Osteocyte (in vitro differentiated cells): ENCODE results near the gene CDK19. TPM values are rescaled to one million over a fixed set of nuclear protein-coding genes. Genes with fewer than 3 reads are reported as not detected.

ENCODE experiments used
- DNase-seq: peaks from one replicate; pipeline ENCODE4 v3.0.0; 2021; ENCODE audit warnings: mixed read lengths; ENCODE audit not compliant: unreplicated experiment; ENCODE audit errors: extremely low spot score
- H3K27ac Mint-ChIP-seq: one replicate; pipeline ENCODE4 v1.8.0; 2021; ENCODE audit warnings: mild to moderate bottlenecking, mixed read lengths; ENCODE audit not compliant: unreplicated experiment
- H3K27me3 Mint-ChIP-seq: one replicate; pipeline ENCODE4 v1.8.0; 2021; ENCODE audit warnings: mixed read lengths; ENCODE audit not compliant: unreplicated experiment
- H3K36me3 Mint-ChIP-seq: one replicate; pipeline ENCODE4 v1.8.0; 2021; ENCODE audit warnings: mixed read lengths; ENCODE audit not compliant: unreplicated experiment
- H3K4me1 Mint-ChIP-seq: one replicate; pipeline ENCODE4 v1.8.0; 2021; ENCODE audit warnings: mixed read lengths; ENCODE audit not compliant: unreplicated experiment
- H3K4me3 Mint-ChIP-seq: one replicate; pipeline ENCODE4 v1.8.0; 2021; ENCODE audit warnings: mild to moderate bottlenecking, moderate library complexity, mixed read lengths; ENCODE audit not compliant: unreplicated experiment
- H3K9me3 Mint-ChIP-seq: one replicate; pipeline ENCODE4 v1.8.0; 2021; ENCODE audit warnings: mixed read lengths; ENCODE audit not compliant: unreplicated experiment
- total RNA-seq: library from RNA; stranded (reverse); gene quantifications from 2 replicates; pipeline ENCODE4 v1.2.1, GENCODE V29; 2021
- TF ChIP-seq, protein P1 (sequence below): fragments of 200-600 bp; sonication (generic); IDR thresholded peaks from 2 replicates; pipeline ENCODE4 v1.5.0; 2021; ENCODE audit warnings: antibody characterized with exemption, mild to moderate bottlenecking, moderate library complexity

The CDK19 gene
- total RNA-seq, 1 donor from 2014 or later = 32.4 TPM

DNA sequence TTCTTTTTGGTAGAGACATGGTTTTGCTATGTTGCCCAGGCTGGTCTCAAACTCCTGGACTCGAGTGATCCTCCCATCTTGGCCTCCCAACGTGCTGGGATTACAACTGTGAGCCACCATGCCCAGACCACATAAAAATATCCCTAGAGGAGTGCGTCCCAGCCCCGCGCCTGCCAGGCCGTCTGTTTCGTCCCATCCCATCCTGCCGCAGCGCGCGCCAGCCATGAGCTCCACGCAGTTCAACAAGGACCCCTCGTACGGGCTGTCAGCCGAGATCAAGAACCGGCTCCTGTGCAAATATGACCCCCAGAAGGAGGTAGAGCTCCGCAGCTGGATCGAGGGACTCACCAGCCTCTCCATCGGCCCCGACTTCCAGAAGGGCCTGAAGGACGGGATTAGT is 42.7 kb upstream of the CDK19 start:
- Mint-ChIP-seq H3K4me3 (no peak overlapping the region), H3K36me3 (no peaks in the 10 kb centered on the region), H3K27ac (no peak overlapping the region), H3K9me3 (no peaks in the 10 kb centered on the region), H3K27me3 (no peaks in the 10 kb centered on the region), H3K4me1 (no peaks in the 10 kb centered on the region)
- DNase-seq = no peak
- TF ChIP-seq, protein P1, sequence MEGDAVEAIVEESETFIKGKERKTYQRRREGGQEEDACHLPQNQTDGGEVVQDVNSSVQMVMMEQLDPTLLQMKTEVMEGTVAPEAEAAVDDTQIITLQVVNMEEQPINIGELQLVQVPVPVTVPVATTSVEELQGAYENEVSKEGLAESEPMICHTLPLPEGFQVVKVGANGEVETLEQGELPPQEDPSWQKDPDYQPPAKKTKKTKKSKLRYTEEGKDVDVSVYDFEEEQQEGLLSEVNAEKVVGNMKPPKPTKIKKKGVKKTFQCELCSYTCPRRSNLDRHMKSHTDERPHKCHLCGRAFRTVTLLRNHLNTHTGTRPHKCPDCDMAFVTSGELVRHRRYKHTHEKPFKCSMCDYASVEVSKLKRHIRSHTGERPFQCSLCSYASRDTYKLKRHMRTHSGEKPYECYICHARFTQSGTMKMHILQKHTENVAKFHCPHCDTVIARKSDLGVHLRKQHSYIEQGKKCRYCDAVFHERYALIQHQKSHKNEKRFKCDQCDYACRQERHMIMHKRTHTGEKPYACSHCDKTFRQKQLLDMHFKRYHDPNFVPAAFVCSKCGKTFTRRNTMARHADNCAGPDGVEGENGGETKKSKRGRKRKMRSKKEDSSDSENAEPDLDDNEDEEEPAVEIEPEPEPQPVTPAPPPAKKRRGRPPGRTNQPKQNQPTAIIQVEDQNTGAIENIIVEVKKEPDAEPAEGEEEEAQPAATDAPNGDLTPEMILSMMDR = no peak

DNA sequence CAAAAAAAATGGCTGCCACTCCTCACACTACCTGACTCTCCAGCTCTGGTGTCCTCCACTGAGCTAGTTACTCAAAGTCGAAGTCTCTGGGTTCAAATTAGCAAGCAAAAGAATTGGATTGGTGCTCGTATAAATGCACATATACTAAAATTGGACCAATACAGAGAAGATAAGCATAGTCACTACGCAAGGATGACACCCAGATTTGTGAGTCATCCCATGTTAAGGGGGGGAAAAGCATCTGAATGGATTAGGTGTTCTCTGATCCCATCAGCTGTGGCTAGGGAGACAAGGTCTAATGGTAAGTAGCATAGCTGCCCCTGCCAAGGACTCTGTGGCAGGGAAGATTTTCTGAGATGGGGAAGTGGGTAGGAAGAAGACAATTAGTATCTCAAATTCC is 41.0 kb upstream of the CDK19 start:
- DNase-seq = peak; percentile 8
- Mint-ChIP-seq H3K27ac (no peak overlapping the region), H3K27me3 (no peaks in the 10 kb centered on the region), H3K4me1 (no peaks in the 10 kb centered on the region), H3K9me3 (no peaks in the 10 kb centered on the region), H3K4me3 (no peak overlapping the region), H3K36me3 (no peaks in the 10 kb centered on the region)
- TF ChIP-seq, protein P1 = no peak

DNA sequence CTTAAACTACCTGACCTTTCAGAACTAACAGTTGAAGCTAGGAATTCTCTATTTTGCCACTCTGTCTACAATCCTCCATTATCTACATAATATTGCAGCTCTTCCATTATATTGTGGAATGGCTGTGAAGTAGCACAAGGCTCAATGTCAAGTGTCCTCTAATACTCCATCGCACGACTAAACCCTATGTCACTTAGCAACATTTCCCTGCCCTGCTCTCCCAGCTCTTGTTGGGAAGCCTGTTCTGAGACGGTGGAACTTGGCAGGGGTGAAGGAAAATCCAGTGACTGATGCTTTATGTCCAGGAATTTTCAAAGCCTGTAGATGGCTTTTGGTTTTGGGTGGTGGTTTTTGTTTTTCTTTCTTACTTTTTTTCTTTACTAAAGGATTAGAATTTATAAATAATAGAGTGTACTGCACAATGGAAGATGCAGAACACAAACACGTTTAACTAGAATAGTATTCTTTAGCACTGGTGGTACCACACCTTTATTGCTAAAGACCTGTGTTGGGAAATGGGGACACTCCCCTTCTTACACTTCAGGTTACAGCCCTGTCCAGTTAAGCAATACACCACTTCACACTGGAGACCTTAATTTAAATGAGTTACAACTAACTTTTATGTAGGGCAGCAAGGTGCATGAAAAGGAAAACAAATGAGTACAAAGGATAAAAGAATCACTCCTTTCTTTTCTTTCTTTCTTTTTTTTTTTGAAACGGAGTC is 38.6 kb upstream of the CDK19 start:
- no peaks in the 10 kb centered on the region for H3K4me1 Mint-ChIP-seq
- H3K36me3 Mint-ChIP-seq = no peaks in the 10 kb centered on the region
- H3K9me3 Mint-ChIP-seq = no peaks in the 10 kb centered on the region
- TF ChIP-seq, protein P1 = no peak
- peak; percentile 17 for DNase-seq
- H3K27me3 Mint-ChIP-seq = no peaks in the 10 kb centered on the region
- H3K4me3 Mint-ChIP-seq = no peak overlapping the region
- no peak overlapping the region for H3K27ac Mint-ChIP-seq

DNA sequence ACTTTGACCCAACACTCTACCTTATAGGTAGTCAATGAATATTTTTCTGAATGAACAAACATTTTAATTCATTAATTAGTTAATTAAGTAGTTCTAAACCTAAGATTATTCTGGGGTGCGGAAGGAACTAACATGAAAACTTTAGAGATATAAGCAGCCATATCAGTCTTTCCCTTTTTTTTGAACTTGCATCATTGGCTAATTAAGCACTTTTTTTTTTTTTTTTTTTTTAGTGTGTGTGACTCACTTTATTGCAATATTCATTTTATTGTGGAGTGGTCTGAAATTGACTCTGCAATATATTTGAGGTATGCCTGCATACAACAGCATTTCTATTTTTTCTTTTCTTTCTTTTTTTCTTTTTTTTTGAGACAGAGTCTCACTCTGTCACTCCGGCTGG is 37.5 kb upstream of the CDK19 start:
- no peaks in the 10 kb centered on the region for H3K36me3 Mint-ChIP-seq
- no peaks in the 10 kb centered on the region for H3K9me3 Mint-ChIP-seq
- TF ChIP-seq, protein P1 = no peak
- H3K27ac Mint-ChIP-seq = no peak overlapping the region
- no peaks in the 10 kb centered on the region for H3K27me3 Mint-ChIP-seq
- no peak overlapping the region for H3K4me3 Mint-ChIP-seq
- no peak for DNase-seq
- H3K4me1 Mint-ChIP-seq = no peaks in the 10 kb centered on the region

DNA sequence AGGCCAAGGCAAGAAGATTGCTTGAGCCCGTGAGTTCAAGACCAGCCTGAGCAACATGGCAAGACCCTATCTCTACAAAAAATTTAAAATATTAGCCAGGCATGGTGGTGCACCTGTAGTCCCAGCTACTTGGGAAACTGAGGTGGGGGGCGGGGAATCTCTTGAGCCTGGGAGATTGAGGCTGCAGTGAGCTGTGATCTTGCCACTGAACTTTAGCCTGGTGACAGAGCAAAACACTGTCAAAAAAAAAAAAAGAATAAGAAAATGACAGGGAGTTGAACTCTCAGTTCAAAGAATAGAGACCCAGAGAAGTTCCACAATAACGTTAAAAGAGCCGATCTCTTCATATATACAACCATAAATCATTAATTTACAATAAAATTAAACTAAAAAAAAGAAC is 34.5 kb upstream of the CDK19 start:
- Mint-ChIP-seq H3K27ac (no peak overlapping the region), H3K4me3 (no peak overlapping the region), H3K4me1 (no peaks in the 10 kb centered on the region), H3K9me3 (no peaks in the 10 kb centered on the region), H3K27me3 (no peaks in the 10 kb centered on the region), H3K36me3 (no peaks in the 10 kb centered on the region)
- TF ChIP-seq, protein P1 = no peak
- DNase-seq = no peak
